NCI-H1436 treated with DMSO at 0.1 percent for 48 hours (cell line): ENCODE results near the gene HDX.
A peak's percentile ranks its signal among the peaks of the same experiment; 100 is the strongest.
"Not testable (repeated sequence)": the region's sequence is repeated elsewhere in the genome, so short reads cannot be mapped to it uniquely, and the experiment has no call there.

Experiments
- DNase-seq: peaks from one replicate; lab custom pipeline; 2025; lab: John Stamatoyannopoulos, UW

Gene HDX

GRCh38 chrX:84501798-84502628 lies at the start of gene HDX:
Gene HDX (minus strand): TSS chrX:84502453. CDS start chrX:84475397, 27,056 bp downstream.
- DNase-seq, result peak; percentile 48

DNA sequence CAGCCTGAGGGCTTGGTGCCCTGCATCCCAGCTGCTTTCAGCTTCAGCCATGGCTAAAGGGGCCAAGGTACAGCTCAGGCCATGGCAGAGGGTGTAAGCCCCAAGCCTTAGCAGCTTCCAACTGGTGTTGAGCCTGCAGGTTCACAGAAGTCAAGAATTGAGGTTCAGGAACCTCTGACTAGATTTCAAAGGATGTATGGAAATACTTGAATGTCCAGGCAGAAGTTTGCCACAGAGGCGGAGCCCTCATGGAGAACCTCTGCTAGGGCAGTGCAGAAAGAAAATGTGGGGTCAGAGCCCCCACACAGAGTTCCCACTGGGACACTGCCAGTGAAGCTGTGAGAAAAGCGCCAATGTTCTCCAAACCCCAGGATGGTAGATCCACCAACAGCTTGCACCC lies 39.1 kb upstream of the HDX start:
- DNase-seq, result not testable (repeated sequence)

GRCh38 chrX:84537627-84538026 lies 35.4 kb upstream of the HDX start:
- DNase-seq, result not testable (repeated sequence)

DNA sequence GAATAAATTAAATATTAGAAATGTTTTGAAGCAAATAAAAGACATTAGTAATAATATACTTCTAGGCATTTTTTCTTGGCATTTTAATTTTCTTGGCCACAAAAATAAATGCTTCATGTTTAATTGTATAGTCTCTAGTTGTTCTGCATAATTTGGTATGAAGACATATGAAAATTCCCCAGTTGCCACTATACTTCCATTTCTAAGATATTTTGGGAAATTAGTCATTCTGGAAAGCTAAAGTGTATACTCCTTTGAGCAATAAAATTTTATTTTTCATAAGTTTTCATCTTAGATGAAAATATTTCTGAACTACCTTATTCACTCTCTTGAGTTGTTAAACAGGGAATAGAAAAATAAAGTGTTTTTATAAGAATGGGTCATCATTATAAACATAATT lies 13.8 kb downstream of the HDX start:
- DNase-seq, result no peak

DNA sequence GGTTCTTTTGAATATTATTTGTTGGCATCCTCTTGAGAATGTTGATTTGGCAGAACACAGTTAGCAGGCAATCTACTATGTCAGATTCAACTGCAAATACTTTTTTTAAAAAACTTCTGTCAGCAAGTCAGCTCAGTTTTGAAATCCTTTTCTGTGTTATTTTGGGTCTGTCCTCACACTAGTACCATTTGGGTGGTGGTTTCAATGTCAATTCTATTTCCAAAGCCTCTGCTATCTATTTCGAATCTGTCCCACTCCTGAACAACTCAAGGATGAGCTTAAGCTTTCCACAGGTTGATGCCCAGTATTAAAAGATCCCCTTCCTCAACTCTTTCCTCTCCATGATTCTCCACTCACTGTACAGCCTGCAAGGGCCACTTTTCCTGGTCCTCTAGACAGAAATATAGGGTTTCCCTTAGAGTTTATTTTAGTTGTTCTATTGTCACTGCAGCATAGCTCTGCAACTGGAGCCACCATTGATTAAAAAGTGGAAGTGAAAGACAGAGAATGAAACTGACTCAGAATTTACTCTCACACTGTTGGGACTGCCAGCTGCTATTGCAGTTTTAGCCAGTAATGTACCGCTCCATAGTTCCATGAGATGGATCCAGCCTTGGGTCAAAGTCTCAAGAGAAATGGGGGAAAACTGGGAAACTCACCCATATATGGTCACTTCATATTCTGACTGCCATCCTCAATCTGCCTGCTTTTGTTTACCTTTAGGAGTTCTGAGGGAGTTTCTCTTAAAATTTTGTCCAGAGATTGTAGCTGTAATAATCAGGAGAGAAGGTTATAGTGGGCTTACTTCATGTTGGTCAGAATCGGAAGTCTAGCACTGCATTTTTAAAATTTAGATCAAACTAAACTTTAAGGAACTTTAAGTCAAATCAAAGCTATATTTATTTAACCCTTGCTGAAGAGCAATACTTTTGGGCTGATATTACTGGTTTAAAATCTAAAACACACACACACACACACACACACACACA lies 14.6 kb downstream of the HDX start:
- DNase-seq, result no peak

- DNase-seq, result no peak
Measured at GRCh38 chrX:84479086-84479485, 23.2 kb downstream of the HDX start.

DNA sequence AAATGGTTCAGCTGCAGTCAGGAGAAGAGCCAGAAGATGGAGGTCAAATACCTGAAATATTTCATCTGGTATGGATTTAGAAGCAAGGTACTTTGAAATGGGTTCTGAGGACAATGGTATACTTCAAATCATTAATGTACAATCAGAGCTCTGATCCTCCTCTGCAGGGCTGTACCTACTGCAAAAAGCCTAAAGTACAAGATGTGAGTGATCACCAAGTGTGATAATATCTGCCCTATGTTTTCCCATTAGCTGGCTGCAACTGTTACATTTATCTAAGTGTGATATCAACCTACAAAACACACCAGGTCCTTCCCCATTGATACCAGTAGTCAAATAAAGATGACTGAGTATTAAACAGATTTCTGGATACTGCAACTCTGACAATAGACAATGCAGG lies 25.1 kb downstream of the HDX start:
- no peak for DNase-seq

- no peak for DNase-seq
Measured at GRCh38 chrX:84475596-84475995, 26.7 kb downstream of the HDX start.

DNA sequence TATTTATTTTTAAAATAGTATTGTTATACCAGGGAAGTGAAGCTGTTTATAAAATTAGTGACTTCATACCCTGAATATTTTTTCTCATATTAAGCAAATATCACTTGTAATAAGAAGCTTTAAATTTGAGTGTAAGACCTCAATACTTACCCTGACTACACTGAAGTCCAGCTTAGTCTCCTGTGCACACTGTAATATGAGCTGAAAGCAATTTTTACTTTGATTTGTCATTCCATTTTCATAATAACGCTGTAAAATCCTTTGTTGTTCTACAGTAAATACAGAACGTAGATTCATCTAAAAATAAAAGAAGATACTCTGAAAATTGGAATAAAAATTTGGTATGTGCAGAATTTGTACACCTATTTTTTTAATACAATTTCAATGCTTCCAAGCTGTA lies 27.2 kb downstream of the HDX start:
- DNase-seq, result no peak

- no peak for DNase-seq
Measured at GRCh38 chrX:84469226-84469625, 33.0 kb downstream of the HDX start.

DNA sequence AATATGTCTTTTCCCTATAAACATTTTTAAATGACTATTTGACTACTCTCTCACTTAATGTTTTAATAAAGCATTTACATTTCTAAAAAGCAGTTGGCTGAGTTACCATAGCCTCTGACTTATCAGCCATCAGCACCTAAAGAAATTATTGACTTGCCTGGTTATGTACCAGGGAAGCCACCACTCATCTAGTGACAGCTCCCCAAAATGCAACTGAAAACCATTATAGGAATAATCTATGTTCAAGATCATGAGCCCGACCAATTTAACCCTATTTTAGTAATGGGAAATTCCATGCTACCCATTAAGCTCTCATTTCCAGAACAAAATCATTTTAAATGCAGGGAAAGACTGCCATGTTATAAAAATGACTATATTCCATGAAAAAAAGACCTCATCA lies 34.4 kb downstream of the HDX start:
- DNase-seq, result no peak

DNA sequence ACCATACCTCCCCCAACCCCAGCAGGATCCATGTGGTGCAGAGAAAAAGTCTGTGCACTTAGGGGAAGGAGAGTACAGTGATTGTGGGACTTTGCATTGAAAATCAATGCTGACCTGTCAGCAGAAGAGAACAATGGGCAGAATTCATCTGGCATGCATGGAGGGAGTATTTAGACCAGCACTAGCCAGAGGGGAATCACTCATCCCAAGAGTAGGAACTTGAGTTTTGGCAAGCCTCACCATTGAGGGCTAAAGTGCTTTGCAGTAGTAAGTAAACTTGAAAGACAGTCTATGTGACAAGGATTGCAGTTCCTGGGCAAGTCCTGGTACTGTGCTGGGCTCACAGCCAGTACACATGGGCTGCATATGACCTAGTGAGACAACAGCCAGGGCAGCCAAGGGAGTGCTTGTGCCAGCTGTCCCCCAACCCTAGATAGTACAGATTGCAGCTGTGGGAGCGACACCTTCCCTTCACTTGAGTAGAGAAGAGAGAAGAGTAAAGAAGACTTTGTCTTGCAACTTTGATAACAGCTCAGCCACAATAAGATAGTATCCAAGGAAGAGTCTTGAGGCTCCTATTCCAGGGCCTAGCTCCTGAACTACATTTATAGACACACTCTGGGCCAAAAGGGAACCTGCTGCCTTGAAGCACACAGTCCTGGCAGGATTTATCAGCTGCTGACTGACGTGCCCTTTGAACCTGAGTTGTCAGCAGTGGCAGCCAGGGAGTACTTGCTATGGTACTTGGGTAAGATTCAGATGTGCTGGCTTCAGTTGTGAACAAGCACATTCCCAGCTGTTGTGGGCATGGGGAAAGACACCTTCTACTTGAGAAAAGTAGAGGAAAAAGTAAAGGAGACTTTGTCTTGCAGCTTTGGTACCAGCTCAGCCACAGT lies 48.7 kb downstream of the HDX start:
- DNase-seq, result no peak

GRCh38 chrX:84441143-84441542 lies 61.1 kb downstream of the HDX start:
- DNase-seq, result no peak

GRCh38 chrX:84415140-84415539 lies 87.1 kb downstream of the HDX start:
- DNase-seq, result no peak

GRCh38 chrX:84363663-84364062 lies 138.6 kb downstream of the HDX start:
- DNase-seq, result no peak

DNA sequence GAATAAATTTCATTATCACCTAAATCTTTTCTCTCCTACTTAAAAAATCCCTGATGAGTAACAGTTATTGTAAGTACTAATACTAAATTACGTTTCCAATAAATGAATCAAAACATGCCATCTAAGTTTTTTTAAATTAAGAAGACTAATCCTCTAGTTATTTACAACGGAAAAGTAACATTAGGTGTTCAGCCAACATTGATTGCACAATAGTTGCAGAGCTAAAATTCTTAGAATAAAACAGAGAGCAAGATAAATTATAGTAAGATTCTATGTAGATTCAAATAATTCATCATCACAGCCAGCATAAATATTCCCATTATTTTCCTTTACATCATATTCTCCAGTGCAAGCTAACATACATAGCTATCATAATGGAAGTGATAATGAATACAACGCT lies 139.2 kb downstream of the HDX start:
- no peak for DNase-seq

DNA sequence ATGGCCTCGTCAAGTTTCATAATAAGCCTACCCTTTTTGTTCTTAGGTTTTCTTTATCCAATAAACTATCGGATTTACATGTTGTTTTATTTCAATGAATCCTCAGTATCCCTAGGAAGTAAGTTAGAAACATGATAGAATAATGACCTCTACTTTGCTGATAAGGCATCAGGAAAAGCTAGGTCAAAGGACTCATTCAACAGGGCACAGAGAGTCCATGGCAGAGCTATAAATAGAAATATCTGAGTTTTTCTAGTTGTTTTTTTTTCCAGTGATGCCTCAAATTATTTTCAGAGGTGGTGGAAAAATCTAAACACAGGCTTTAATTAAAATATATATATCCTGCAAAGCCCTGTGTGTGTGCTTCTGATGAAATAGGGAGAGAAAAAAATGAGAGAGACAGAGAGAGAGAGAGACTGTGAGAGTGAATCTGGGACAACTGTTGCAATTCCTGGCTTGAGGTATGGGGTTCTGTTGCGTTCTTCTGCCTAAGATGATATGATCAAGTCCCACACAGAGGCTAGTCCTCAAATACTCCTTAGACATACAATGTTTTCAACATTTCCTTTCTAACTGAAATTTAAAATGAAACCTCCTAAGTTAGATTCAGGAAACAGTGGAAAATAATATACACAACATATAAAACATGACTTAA lies 139.9 kb downstream of the HDX start:
- no peak for DNase-seq

DNA sequence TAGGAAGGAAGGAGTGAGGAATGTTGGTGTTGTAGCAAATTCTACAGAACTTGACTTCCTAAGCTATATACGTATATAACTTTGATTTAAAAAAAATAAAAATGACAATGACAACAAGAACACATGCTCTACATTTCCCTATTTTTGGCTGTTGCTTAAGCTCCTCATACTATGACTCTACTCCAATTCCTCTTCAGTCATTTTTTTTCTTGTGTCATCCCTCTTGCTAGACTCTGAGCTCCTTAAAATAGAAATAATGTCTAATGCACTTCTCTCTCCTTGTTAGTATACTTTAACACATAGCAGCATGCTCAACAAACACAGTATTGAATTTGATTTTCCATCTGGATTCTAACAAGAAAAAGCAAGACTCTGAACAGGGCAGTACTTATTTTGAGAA lies 144.0 kb downstream of the HDX start:
- DNase-seq, result no peak

GRCh38 chrX:84357296-84357695 lies 145.0 kb downstream of the HDX start:
- DNase-seq, result no peak

DNA sequence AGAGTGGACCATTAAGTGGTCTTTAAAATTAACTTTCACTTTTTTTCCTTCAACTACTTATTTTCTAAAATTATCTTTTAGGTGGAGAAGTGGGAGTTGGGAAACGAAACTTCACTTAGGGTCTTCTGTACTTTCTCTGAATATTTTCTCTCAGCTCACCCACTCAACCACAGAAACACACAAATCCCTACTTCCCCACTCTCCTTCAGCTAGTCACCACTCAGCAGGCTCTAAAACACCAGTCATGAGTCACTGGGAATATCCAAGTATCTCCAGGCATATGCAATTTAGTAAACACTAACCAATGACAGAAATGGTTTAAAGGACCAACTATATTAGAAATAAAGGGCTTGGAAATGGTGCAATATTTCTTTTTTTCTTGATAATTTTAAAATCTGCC lies 161.3 kb downstream of the HDX start:
- DNase-seq, result no peak
